K562 (cell line): Measurements from ENCODE around the gene BDH1. TPM values are rescaled to one million over a fixed set of nuclear protein-coding genes. Genes with fewer than 3 reads are reported as not detected.

ENCODE experiments used
- ATAC-seq: fragments of 200-7000 bp; cut with Tn5 transposase; 3 replicates; pipeline ENCODE4 v1.9.1; 2020; ENCODE audit warnings: moderate library complexity
- BruUV-seq: library from RNA; stranded (reverse); fragments of 400-500 nt; replicated peaks from 2 replicates; lab custom pipeline; 2021; lab: Mats Ljungman, UMichigan
- CTCF ChIA-PET: fragments of 300-600 bp; formaldehyde crosslinking; extraction: SDS; loops from one replicate; lab custom pipeline; 2021; ENCODE audit warnings: low intra/inter-chr PET ratio; lab: Yijun Ruan, JAX
- POLR2A ChIA-PET: fragments of 300-600, 350-650 bp; sonication (Branson Sonifier 250); formaldehyde crosslinking; extraction: SDS; loops from one replicate; lab custom pipeline; 2021; ENCODE audit warnings: antibody characterized with exemption, inconsistent platforms; lab: Yijun Ruan, JAX
- DNase-seq, 4 experiments: peaks; one replicate each; pipeline versions ENCODE4 v3.0.0 to v3.0.0-alpha.2; 2011 to 2018; ENCODE audit warnings: low spot score in 3 of 4, mixed read lengths in 3 of 4; ENCODE audit errors: extremely low read depth in 1 of 4
- FAIRE-seq: peaks from 2 replicates; lab custom pipeline; 2011; peaks lifted over from hg19 to GRCh38; lab: Jason Lieb, UNC
- H2AFZ ChIP-seq: 2 replicates; pipeline ENCODE4 v1.6.0; 2011; ENCODE audit warnings: low read depth, low read length, control low read depth, inconsistent platforms
- H3K27ac ChIP-seq: fragments of 200-600 bp; 3 replicates; pipeline ENCODE4 v1.8.0; 2011; ENCODE audit warnings: low read depth, mild to moderate bottlenecking, control low read depth, inconsistent platforms, low read length, moderate library complexity, mixed read lengths; ENCODE audit errors: extremely low read depth
- H3K27me3 ChIP-seq, 2 experiments: fragments of 300-600 bp in 1 of 2; 2 replicates in 1 of 2; 3 replicates in 1 of 2; pipeline versions ENCODE4 v1.6.0 to v1.8.0; 2011; ENCODE audit warnings: inconsistent platforms in 2 of 2, low read length in 2 of 2, mild to moderate bottlenecking in 1 of 2, mixed read lengths in 1 of 2, moderate library complexity in 1 of 2; ENCODE audit not compliant: control insufficient read depth in 2 of 2, insufficient read depth in 2 of 2
- H3K36me3 ChIP-seq: fragments of 300-600 bp; 3 replicates; pipeline ENCODE4 v1.8.0; 2011; ENCODE audit warnings: mild to moderate bottlenecking, low read length, inconsistent platforms; ENCODE audit not compliant: control insufficient read depth, insufficient read depth
- H3K4me1 ChIP-seq, 2 experiments: fragments of 200-600 bp in 1 of 2; replicated peaks in 1 of 2; 2 replicates in 1 of 2; 3 replicates in 1 of 2; pipeline versions ENCODE4 v1.5.1 to v1.8.0; 2011; ENCODE audit warnings: inconsistent platforms in 2 of 2, low read length in 2 of 2, mild to moderate bottlenecking in 1 of 2, mixed read lengths in 1 of 2, moderate library complexity in 1 of 2; ENCODE audit not compliant: control insufficient read depth in 2 of 2, insufficient read depth in 2 of 2
- H3K4me2 ChIP-seq: 2 replicates; pipeline ENCODE4 v1.6.1; 2011; ENCODE audit warnings: low read length, control low read depth, inconsistent platforms, mixed read lengths; ENCODE audit not compliant: insufficient read depth
- H3K4me3 ChIP-seq: fragments of 200-600 bp; sonication (generic), shearing (Covaris generic); 2 replicates; pipeline ENCODE4 v1.5.1; 2016; ENCODE audit warnings: control low read depth, inconsistent platforms
- H3K79me2 ChIP-seq: fragments of 200-600 bp; 3 replicates; pipeline ENCODE4 v1.8.0; 2011; ENCODE audit warnings: low read length, inconsistent platforms; ENCODE audit not compliant: control insufficient read depth, insufficient read depth
- H3K9ac ChIP-seq, 2 experiments: 2 replicates each; pipeline versions ENCODE4 v1.6.0 to v1.6.1; 2011; ENCODE audit warnings: low read depth in 2 of 2, low read length in 2 of 2, control low read depth in 1 of 2, inconsistent platforms in 1 of 2, mild to moderate bottlenecking in 1 of 2, mixed read lengths in 1 of 2; ENCODE audit not compliant: insufficient read depth in 1 of 2
- H3K9me1 ChIP-seq: one replicate; pipeline ENCODE4 v1.6.0; 2011; ENCODE audit warnings: inconsistent platforms, mild to moderate bottlenecking, low read length, moderate library complexity; ENCODE audit not compliant: control insufficient read depth, insufficient read depth
- H3K9me3 ChIP-seq: replicated peaks from 2 replicates; pipeline ENCODE4 v1.5.1; 2011; ENCODE audit warnings: low read depth, low read length, inconsistent platforms; ENCODE audit not compliant: control insufficient read depth, insufficient read depth
- H4K20me1 ChIP-seq: replicated peaks from 2 replicates; pipeline ENCODE4 v1.6.1; 2011; ENCODE audit warnings: low read length, inconsistent platforms, mixed read lengths; ENCODE audit not compliant: control insufficient read depth, insufficient read depth
- ARID1B ChIP-seq: fragments of 450-650 bp; IDR thresholded peaks from 2 replicates; pipeline ENCODE4 v1.6.1; 2016; ENCODE audit warnings: antibody characterized with exemption, mild to moderate bottlenecking, inconsistent platforms
- CEBPG ChIP-seq, 3 experiments: fragments of 200-800 bp in 1 of 3; sonication (Bioruptor generic) in 1 of 3; sonication (generic) in 1 of 3; formaldehyde crosslinking in 1 of 3; IDR thresholded peaks in 2 of 3; conservative IDR thresholded peaks in 1 of 3; 2 replicates each; pipeline versions ENCODE4 v1.6.1 to v1.8.0; 2016 to 2022; ENCODE audit warnings: missing compliant biosample characterization in 2 of 3, missing genetic modification characterization in 2 of 3, mild to moderate bottlenecking in 1 of 3, missing genetic modification reagents in 1 of 3
- WGBS: fragments of 100-300 bp; shearing (Covaris generic); methylation state at CpG from one replicate; pipeline ENCODE4 v1.1.6; 2016; ENCODE audit warnings: low coverage, mixed read lengths; ENCODE audit not compliant: insufficient coverage; ENCODE audit errors: missing lambda C conversion rate; 5-methylcytosine and 5-hydroxymethylcytosine counted together
- in situ Hi-C: fragments of 300-500 bp; cut with MboI; formaldehyde crosslinking; loops from 4 replicates; pipeline ENCODE4 v1.15.0; 2018; ENCODE audit warnings: inconsistent platforms, mixed read lengths
- intact Hi-C: fragments of 100-400 bp; cut with micrococcal nuclease; formaldehyde crosslinking; loops from 2 replicates; pipeline ENCODE4 v1.14.2; 2022
- polyA plus RNA-seq, 8 experiments: library from polyadenylated mRNA; depleted of rRNA in 4 of 8; stranded (reverse) in 5 of 8; unstranded in 3 of 8; fragments of >200 nt; fragmentation: Nextera tagmentation in 2 of 8; fragmentation: Illumina TruSeq in 1 of 8; extraction: Ambion mirVana in 2 of 8; extraction: Trizol in 1 of 8; gene quantifications; 2 replicates each; pipeline versions ENCODE4 v1.2.1 to v1.2.3, GENCODE V29; 2011 to 2014; ENCODE audit warnings: inconsistent platforms in 1 of 8, missing spikeins in 1 of 8
- total RNA-seq, 7 experiments: library from RNA; depleted of rRNA in 6 of 7; stranded (reverse); fragments of >200 nt in 6 of 7; fragmentation: Illumina TruSeq in 2 of 7; extraction: Trizol in 2 of 7; gene quantifications; 2 replicates each; pipeline versions ENCODE4 v1.2.1 to v1.2.3, GENCODE V29; 2011 to 2021; ENCODE audit warnings: low replicate concordance in 1 of 7
- TF ChIP-seq, protein P1 (sequence below): IDR thresholded peaks from 3 replicates; pipeline ENCODE4 v1.6.1; 2011; ENCODE audit warnings: borderline replicate concordance, mild to moderate bottlenecking; ENCODE audit not compliant: insufficient read length, insufficient read depth

The BDH1 gene
- total and polyA plus RNA-seq, 9 of the 15 experiments (the other 6 are each of a cell fraction or from before 2014, with no cell fraction given): 0.07 to 0.89 (median 0.12) TPM; not detected in 3

DNA sequence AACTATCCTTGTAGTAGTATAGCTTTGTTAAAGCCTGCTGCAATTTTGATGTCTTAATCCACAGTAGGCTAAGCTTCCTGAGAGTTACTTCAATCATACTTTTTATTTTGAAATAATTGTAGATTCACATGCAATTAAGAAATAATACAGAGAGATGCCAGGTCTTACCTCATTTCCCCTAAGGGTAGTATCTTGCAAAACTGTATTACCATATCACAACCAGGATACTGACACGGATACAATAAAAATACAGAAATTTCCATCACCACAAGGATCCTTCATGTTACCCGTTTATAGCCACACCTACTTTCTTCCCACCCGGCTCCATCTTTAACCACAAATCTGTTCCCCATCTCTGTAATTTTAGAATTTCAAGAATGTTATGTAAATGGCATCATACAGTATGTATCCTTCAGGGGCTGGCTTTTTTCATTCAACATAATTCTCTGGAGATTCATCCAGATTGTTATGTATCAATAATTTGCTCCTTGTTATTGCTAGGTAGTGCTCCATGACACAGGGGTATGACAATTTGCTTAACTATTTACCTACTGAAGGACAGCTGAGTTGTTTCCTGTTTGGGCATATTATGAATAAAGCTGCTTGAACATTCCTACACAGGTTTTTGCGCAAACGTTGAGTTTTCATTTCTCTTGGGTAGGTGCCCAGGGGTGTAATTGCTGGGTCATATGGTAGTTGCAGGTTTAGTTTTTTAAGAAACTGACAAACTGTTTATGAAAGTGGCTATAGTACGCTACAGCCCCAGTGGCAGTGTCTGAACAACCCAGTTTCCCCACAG, 21.6 kb downstream of the BDH1 start:
- FAIRE-seq: no peak
- Histone ChIP-seq H3K27me3 (peaks cover 61 to 64% of the 10 kb centered on the region in 2 experiments), H3K9ac (no peak overlapping the region), H3K9me1 (no peaks in the 10 kb centered on the region), H3K27ac (no peak overlapping the region), H3K36me3 (no peaks in the 10 kb centered on the region), H3K4me2 (no peak overlapping the region), H4K20me1 (no peaks in the 10 kb centered on the region; the same call in 1 of the 2 replicates), H2AFZ (no peak overlapping the region), H3K9me3 (no peaks in the 10 kb centered on the region), H3K79me2 (no peaks in the 10 kb centered on the region), H3K4me1 (no peaks in the 10 kb centered on the region), H3K4me3 (no peak overlapping the region)
- in situ Hi-C loops: no loop called here
- ATAC-seq: no peak
- intact Hi-C loops: no loop called here
- no TSS peak for BruUV-seq
- WGBS: 11% methylated on average over 6 of the region's 6 CpGs
- DNase-seq: no peak
- TF ChIP-seq, protein P1, sequence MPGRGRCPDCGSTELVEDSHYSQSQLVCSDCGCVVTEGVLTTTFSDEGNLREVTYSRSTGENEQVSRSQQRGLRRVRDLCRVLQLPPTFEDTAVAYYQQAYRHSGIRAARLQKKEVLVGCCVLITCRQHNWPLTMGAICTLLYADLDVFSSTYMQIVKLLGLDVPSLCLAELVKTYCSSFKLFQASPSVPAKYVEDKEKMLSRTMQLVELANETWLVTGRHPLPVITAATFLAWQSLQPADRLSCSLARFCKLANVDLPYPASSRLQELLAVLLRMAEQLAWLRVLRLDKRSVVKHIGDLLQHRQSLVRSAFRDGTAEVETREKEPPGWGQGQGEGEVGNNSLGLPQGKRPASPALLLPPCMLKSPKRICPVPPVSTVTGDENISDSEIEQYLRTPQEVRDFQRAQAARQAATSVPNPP: no peak
- TF ChIP-seq CEBPG (CRISPR knock-in tag; IDR thresholded peaks at IDR 0.05) (no peak), CEBPG (tag; conservative IDR thresholded peaks at IDR 0.05 in 1 of 2, IDR thresholded peaks at IDR 0.05 in 1 of 2) (0 out of 4 replicates have a peak, but pooled peaks of 1 of the 2 experiments have one; percentile 33), ARID1B (no peak)
- CTCF ChIA-PET: no interaction called here
- POLR2A ChIA-PET: interaction anchor here (0.8 kb wide), 1 partner anchor 10 kb away, joined by 3 read pairs; no protein-coding TSS in a partner anchor
